ENCODE measurements around the gene LUZP1. TPM values are rescaled to one million over a fixed set of nuclear protein-coding genes. Genes with fewer than 3 reads are reported as not detected.
A peak's percentile ranks its signal among the peaks of the same experiment; 100 is the strongest.
"Not testable (repeated sequence)": the region's sequence is repeated elsewhere in the genome, so short reads cannot be mapped to it uniquely, and the experiment has no call there.

Gene LUZP1
- total RNA-seq, 1 experiment from 2014 or later: 40.2 TPM

DNA sequence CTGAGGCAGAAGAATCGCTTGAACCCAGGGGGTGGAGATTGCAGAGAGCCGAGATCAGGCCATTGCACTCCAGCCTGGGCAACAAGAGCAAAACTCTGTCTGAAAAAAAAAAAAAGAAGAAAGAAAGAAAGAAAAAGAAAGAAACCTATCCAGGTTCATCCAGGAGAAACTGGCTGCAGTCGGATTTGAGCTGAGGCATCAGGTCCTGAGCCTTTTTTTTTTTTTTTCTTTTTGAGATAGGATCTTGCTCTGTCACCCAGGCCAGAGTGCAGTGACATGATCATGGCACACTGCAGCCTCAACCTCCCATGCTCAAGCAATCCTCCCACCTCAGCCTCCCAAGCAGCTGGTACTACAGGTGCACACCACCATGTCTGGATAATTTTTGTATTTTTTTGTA lies 22.5 kb upstream of the LUZP1 start:
- no peaks in the 10 kb centered on the region for H3K36me3 ChIP-seq (ENCODE audit: control insufficient read depth, insufficient read depth, low read length)
- H3K27me3 ChIP-seq (ENCODE audit: control insufficient read depth, insufficient read depth, low read length): no peaks in the 10 kb centered on the region
- ATAC-seq (no peak), DNase-seq (ENCODE audit: low read depth, low spot score) (no peak)
- intact Hi-C loops (cut with micrococcal nuclease; ENCODE audit: unreplicated experiment) (no loop called here), in situ Hi-C loops (cut with HindIII; ENCODE audit: low pct_unique_long_range_greater_than_20kb, low sequenced_read_pairs) (loop anchor here (25.0 kb wide), 1 partner anchor 104 kb away; no protein-coding TSS in a partner anchor)
- CTCF ChIA-PET: no interaction called here
- no peaks in the 10 kb centered on the region for H3K9me3 ChIP-seq (ENCODE audit: control insufficient read depth, insufficient read depth, low read depth, low read length)
- peaks cover 24% of the 10 kb centered on the region for H3K4me1 ChIP-seq (ENCODE audit: control insufficient read depth, insufficient read depth, low read length)
- TF ChIP-seq, protein P1, sequence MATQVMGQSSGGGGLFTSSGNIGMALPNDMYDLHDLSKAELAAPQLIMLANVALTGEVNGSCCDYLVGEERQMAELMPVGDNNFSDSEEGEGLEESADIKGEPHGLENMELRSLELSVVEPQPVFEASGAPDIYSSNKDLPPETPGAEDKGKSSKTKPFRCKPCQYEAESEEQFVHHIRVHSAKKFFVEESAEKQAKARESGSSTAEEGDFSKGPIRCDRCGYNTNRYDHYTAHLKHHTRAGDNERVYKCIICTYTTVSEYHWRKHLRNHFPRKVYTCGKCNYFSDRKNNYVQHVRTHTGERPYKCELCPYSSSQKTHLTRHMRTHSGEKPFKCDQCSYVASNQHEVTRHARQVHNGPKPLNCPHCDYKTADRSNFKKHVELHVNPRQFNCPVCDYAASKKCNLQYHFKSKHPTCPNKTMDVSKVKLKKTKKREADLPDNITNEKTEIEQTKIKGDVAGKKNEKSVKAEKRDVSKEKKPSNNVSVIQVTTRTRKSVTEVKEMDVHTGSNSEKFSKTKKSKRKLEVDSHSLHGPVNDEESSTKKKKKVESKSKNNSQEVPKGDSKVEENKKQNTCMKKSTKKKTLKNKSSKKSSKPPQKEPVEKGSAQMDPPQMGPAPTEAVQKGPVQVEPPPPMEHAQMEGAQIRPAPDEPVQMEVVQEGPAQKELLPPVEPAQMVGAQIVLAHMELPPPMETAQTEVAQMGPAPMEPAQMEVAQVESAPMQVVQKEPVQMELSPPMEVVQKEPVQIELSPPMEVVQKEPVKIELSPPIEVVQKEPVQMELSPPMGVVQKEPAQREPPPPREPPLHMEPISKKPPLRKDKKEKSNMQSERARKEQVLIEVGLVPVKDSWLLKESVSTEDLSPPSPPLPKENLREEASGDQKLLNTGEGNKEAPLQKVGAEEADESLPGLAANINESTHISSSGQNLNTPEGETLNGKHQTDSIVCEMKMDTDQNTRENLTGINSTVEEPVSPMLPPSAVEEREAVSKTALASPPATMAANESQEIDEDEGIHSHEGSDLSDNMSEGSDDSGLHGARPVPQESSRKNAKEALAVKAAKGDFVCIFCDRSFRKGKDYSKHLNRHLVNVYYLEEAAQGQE (IDR thresholded peaks at IDR 0.05; ENCODE audit: insufficient read depth in 1 of 2, low read depth in 2 of 2, low read length in 1 of 2): no peak
- no peak for TF ChIP-seq POLR2AphosphoS5 (IDR thresholded peaks at IDR 0.05; ENCODE audit: low read depth, low read length)
- TF ChIP-seq TCF7L2 (IDR thresholded peaks at IDR 0.05; ENCODE audit: low read depth, low read length): no peak
- TF ChIP-seq, protein P2, sequence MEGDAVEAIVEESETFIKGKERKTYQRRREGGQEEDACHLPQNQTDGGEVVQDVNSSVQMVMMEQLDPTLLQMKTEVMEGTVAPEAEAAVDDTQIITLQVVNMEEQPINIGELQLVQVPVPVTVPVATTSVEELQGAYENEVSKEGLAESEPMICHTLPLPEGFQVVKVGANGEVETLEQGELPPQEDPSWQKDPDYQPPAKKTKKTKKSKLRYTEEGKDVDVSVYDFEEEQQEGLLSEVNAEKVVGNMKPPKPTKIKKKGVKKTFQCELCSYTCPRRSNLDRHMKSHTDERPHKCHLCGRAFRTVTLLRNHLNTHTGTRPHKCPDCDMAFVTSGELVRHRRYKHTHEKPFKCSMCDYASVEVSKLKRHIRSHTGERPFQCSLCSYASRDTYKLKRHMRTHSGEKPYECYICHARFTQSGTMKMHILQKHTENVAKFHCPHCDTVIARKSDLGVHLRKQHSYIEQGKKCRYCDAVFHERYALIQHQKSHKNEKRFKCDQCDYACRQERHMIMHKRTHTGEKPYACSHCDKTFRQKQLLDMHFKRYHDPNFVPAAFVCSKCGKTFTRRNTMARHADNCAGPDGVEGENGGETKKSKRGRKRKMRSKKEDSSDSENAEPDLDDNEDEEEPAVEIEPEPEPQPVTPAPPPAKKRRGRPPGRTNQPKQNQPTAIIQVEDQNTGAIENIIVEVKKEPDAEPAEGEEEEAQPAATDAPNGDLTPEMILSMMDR (IDR thresholded peaks at IDR 0.05): no peak
- TF ChIP-seq SIN3A (IDR thresholded peaks at IDR 0.05; ENCODE audit: borderline replicate concordance, insufficient read depth, low read depth, low read length): no peak
- no peak overlapping the region for H3K4me3 ChIP-seq (ENCODE audit: low read depth in 2 of 2, low read length in 2 of 2)
- H3K27ac ChIP-seq (ENCODE audit: low read length): no peak overlapping the region
- BruUV-seq (replicated peaks): no TSS peak
- POLR2A ChIA-PET: no interaction called here

DNA sequence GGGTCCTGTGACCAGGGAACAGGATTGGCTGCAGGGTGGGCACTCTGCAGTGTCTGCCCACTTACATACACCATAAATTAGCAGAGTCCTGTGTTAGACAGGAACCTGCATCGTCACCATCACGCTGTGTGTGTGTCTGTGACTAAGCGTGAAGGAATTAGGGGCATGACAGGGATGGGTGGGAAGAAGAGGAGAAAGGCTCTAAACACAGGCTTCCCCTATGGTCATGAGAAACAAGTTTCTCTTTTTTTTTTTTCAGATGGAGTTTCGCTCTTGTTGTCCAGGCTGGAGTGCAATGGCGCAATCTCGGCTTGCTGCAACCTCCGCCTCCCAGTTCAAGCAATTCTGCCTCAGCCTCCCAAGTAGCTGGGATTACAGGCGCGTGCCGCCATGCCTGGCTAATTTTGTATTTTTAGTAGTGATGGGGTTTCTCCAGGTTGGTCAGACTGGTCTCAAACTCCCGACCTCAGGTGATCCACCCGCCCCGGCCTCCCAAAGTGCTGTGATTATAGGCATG lies 20.3 kb upstream of the LUZP1 start:
- H3K9me3 ChIP-seq (ENCODE audit: control insufficient read depth, insufficient read depth, low read depth, low read length); H3K27me3 ChIP-seq (ENCODE audit: control insufficient read depth, insufficient read depth, low read length); intact Hi-C loops (cut with micrococcal nuclease; ENCODE audit: unreplicated experiment); BruUV-seq (replicated peaks); H3K4me1 ChIP-seq (ENCODE audit: control insufficient read depth, insufficient read depth, low read length); H3K36me3 ChIP-seq (ENCODE audit: control insufficient read depth, insufficient read depth, low read length); H3K4me3 ChIP-seq (ENCODE audit: low read depth in 2 of 2, low read length in 2 of 2); H3K27ac ChIP-seq (ENCODE audit: low read length): not testable (repeated sequence)
- ATAC-seq: peak; percentile 65
- POLR2A ChIA-PET: interaction anchor here (0.7 kb wide), 1 partner anchor 1093 kb away, joined by 5 read pairs; no protein-coding TSS in a partner anchor
- CTCF ChIA-PET: interaction anchor here (0.7 kb wide), 1 partner anchor 1179 kb away, joined by 3 read pairs; no protein-coding TSS in a partner anchor
- peak; percentile 72 for DNase-seq (ENCODE audit: low read depth, low spot score)
- in situ Hi-C loops (cut with HindIII; ENCODE audit: low pct_unique_long_range_greater_than_20kb, low sequenced_read_pairs): loop anchor here (25.0 kb wide), 1 partner anchor 102 kb away; no protein-coding TSS in a partner anchor

DNA sequence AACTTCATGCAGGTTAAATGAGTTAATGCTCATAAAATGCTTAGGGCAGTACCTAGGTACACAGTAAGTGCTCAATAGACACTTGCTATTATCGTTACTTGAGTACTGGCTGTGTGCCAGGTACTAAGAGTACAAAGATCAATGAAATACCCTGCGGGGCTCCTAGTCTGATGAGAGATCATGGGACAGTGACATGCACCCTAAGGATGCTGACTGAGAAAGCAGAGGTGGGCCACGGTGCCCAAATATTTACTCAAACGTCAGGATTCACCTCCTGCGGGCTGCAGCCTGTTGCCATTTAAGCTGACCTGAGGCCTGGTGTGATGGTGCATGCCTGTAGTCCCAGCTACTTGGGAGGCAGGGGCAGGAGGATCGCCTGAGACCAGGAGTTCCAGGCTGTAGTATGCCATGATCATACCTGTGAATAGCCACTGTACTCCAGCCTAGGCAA lies 19.8 kb upstream of the LUZP1 start:
- Histone ChIP-seq H3K27ac (ENCODE audit: low read length) (no peak overlapping the region), H3K4me1 (ENCODE audit: control insufficient read depth, insufficient read depth, low read length) (peaks cover 6% of the 10 kb centered on the region), H3K36me3 (ENCODE audit: control insufficient read depth, insufficient read depth, low read length) (no peaks in the 10 kb centered on the region), H3K27me3 (ENCODE audit: control insufficient read depth, insufficient read depth, low read length) (no peaks in the 10 kb centered on the region), H3K4me3 (ENCODE audit: low read depth in 2 of 2, low read length in 2 of 2) (no peak overlapping the region), H3K9me3 (ENCODE audit: control insufficient read depth, insufficient read depth, low read depth, low read length) (no peaks in the 10 kb centered on the region)
- TF ChIP-seq, protein P2 (IDR thresholded peaks at IDR 0.05): no peak
- TF ChIP-seq TCF7L2 (IDR thresholded peaks at IDR 0.05; ENCODE audit: low read depth, low read length) (no peak), SIN3A (IDR thresholded peaks at IDR 0.05; ENCODE audit: borderline replicate concordance, insufficient read depth, low read depth, low read length) (no peak)
- CTCF ChIA-PET: interaction anchor here (0.5 kb wide), 1 partner anchor 9 kb away, joined by 7 read pairs; no protein-coding TSS in a partner anchor
- DNase-seq (ENCODE audit: low read depth, low spot score) (no peak), ATAC-seq (peak; percentile 46)
- POLR2A ChIA-PET: no interaction called here
- intact Hi-C loops (cut with micrococcal nuclease; ENCODE audit: unreplicated experiment): no loop called here
- no TSS peak for BruUV-seq (replicated peaks)
- in situ Hi-C loops (cut with HindIII; ENCODE audit: low pct_unique_long_range_greater_than_20kb, low sequenced_read_pairs): loop anchor here (25.0 kb wide), 1 partner anchor 101 kb away; no protein-coding TSS in a partner anchor

Measured in Panc1 (cell line).